Measurements from ENCODE around the gene DGKH.

The DGKH gene

GRCh38 chr13:42228527-42228926 lies 180.1 kb downstream of the DGKH start:
- Histone ChIP-seq H3K79me2 (ENCODE audit: control insufficient read depth, low read length) (no peaks in the 10 kb centered on the region), H3K4me2 (ENCODE audit: low read length) (no peak overlapping the region), H3K9me2 (replicated peaks; ENCODE audit: control insufficient read depth, low read length) (no peaks in the 10 kb centered on the region), H3K4me1 (ENCODE audit: control insufficient read depth, low read length) (no peaks in the 10 kb centered on the region), H3K27me3 (ENCODE audit: control insufficient read depth, low read length) (no peaks in the 10 kb centered on the region), H4K20me1 (ENCODE audit: control insufficient read depth, insufficient read depth, low read depth, low read length) (no peaks in the 10 kb centered on the region), H3K4me3 (ENCODE audit: low read length) (no peak overlapping the region), H3K9me3 (ENCODE audit: control insufficient read depth, insufficient read depth, low read length) (no peaks in the 10 kb centered on the region), H3K36me3 (ENCODE audit: control insufficient read depth, low read length) (peaks cover 31% of the 10 kb centered on the region), H3F3A (ENCODE audit: control insufficient read depth, insufficient read depth) (peaks cover 11% of the 10 kb centered on the region), H3K27ac (ENCODE audit: low read depth, low read length) (no peak overlapping the region)
- no peak for TF ChIP-seq CTCF (IDR thresholded peaks at IDR 0.05; ENCODE audit: low read depth, low read length, poor library complexity, severe bottlenecking)
- TF ChIP-seq EZH2phosphoT487 (IDR thresholded peaks at IDR 0.05; ENCODE audit: borderline replicate concordance, low read length): no peak

GRCh38 chr13:42229287-42229686 lies 180.8 kb downstream of the DGKH start:
- Histone ChIP-seq H3K4me3 (ENCODE audit: low read length) (no peak overlapping the region), H3K4me1 (ENCODE audit: control insufficient read depth, low read length) (no peaks in the 10 kb centered on the region), H3K4me2 (ENCODE audit: low read length) (no peak overlapping the region), H4K20me1 (ENCODE audit: control insufficient read depth, insufficient read depth, low read depth, low read length) (no peaks in the 10 kb centered on the region), H3K27ac (ENCODE audit: low read depth, low read length) (no peak overlapping the region), H3K9me2 (replicated peaks; ENCODE audit: control insufficient read depth, low read length) (no peaks in the 10 kb centered on the region), H3F3A (ENCODE audit: control insufficient read depth, insufficient read depth) (peaks cover 11% of the 10 kb centered on the region), H3K27me3 (ENCODE audit: control insufficient read depth, low read length) (no peaks in the 10 kb centered on the region), H3K79me2 (ENCODE audit: control insufficient read depth, low read length) (no peaks in the 10 kb centered on the region), H3K36me3 (ENCODE audit: control insufficient read depth, low read length) (peaks cover 25% of the 10 kb centered on the region), H3K9me3 (ENCODE audit: control insufficient read depth, insufficient read depth, low read length) (no peaks in the 10 kb centered on the region)
- no peak for TF ChIP-seq EZH2phosphoT487 (IDR thresholded peaks at IDR 0.05; ENCODE audit: borderline replicate concordance, low read length)

- H4K20me1 ChIP-seq (ENCODE audit: control insufficient read depth, insufficient read depth, low read depth, low read length): no peaks in the 10 kb centered on the region
- peaks cover 9% of the 10 kb centered on the region for H3F3A ChIP-seq (ENCODE audit: control insufficient read depth, insufficient read depth)
- H3K79me2 ChIP-seq (ENCODE audit: control insufficient read depth, low read length): no peaks in the 10 kb centered on the region
- no peak overlapping the region for H3K27ac ChIP-seq (ENCODE audit: low read depth, low read length)
- TF ChIP-seq EZH2phosphoT487 (IDR thresholded peaks at IDR 0.05; ENCODE audit: borderline replicate concordance, low read length): no peak
- TF ChIP-seq CTCF (IDR thresholded peaks at IDR 0.05; ENCODE audit: low read depth, low read length, poor library complexity, severe bottlenecking): no peak
- H3K9me3 ChIP-seq (ENCODE audit: control insufficient read depth, insufficient read depth, low read length): no peaks in the 10 kb centered on the region
- no peaks in the 10 kb centered on the region for H3K9me2 ChIP-seq (replicated peaks; ENCODE audit: control insufficient read depth, low read length)
- H3K36me3 ChIP-seq (ENCODE audit: control insufficient read depth, low read length): peaks cover 14% of the 10 kb centered on the region
- H3K4me2 ChIP-seq (ENCODE audit: low read length): no peak overlapping the region
- H3K27me3 ChIP-seq (ENCODE audit: control insufficient read depth, low read length): no peaks in the 10 kb centered on the region
- no peak overlapping the region for H3K4me3 ChIP-seq (ENCODE audit: low read length)
- H3K4me1 ChIP-seq (ENCODE audit: control insufficient read depth, low read length): no peaks in the 10 kb centered on the region
Observed at GRCh38 chr13:42232671-42233070, 184.2 kb downstream of the DGKH start.

- H3K4me1 ChIP-seq (ENCODE audit: control insufficient read depth, low read length): no peaks in the 10 kb centered on the region
- H3K9me3 ChIP-seq (ENCODE audit: control insufficient read depth, insufficient read depth, low read length): no peaks in the 10 kb centered on the region
- H3K4me3 ChIP-seq (ENCODE audit: low read length): no peak overlapping the region
- H3K36me3 ChIP-seq (ENCODE audit: control insufficient read depth, low read length): peaks cover 10% of the 10 kb centered on the region
- no peak overlapping the region for H3K4me2 ChIP-seq (ENCODE audit: low read length)
- H3K27me3 ChIP-seq (ENCODE audit: control insufficient read depth, low read length): no peaks in the 10 kb centered on the region
- no peaks in the 10 kb centered on the region for H4K20me1 ChIP-seq (ENCODE audit: control insufficient read depth, insufficient read depth, low read depth, low read length)
- H3K79me2 ChIP-seq (ENCODE audit: control insufficient read depth, low read length): no peaks in the 10 kb centered on the region
- H3K9me2 ChIP-seq (replicated peaks; ENCODE audit: control insufficient read depth, low read length): no peaks in the 10 kb centered on the region
- no peak for TF ChIP-seq EZH2phosphoT487 (IDR thresholded peaks at IDR 0.05; ENCODE audit: borderline replicate concordance, low read length)
- no peak overlapping the region for H3K27ac ChIP-seq (ENCODE audit: low read depth, low read length)
- no peaks in the 10 kb centered on the region for H3F3A ChIP-seq (ENCODE audit: control insufficient read depth, insufficient read depth)
Observed at GRCh38 chr13:42233726-42234125, 185.3 kb downstream of the DGKH start.
